DND-41 (cell line): ENCODE measurements around the gene TFEB.
A peak's percentile ranks its signal among the peaks of the same experiment; 100 is the strongest.

Experiments used
- ATAC-seq: fragments of 200-7000 bp; cut with Tn5 transposase; 3 replicates; pipeline ENCODE4 v1.9.1; 2021; ENCODE audit warnings: low read depth; ENCODE audit not compliant: insufficient read depth
- DNase-seq: peaks from one replicate; pipeline ENCODE4 v3.0.0-alpha.2; 2020
- H2AFZ ChIP-seq: 2 replicates; pipeline ENCODE4 v1.6.0; 2012; ENCODE audit warnings: low read depth, low read length
- H3K27ac ChIP-seq: 2 replicates; pipeline ENCODE4 v1.5.1; 2012; ENCODE audit warnings: low read length, inconsistent platforms
- H3K27me3 ChIP-seq: fragments of 200-600 bp; sonication (generic); 2 replicates; pipeline ENCODE4 v1.6.0; 2012; ENCODE audit warnings: low read length, mild to moderate bottlenecking, inconsistent platforms; ENCODE audit not compliant: insufficient read depth, poor library complexity
- H3K36me3 ChIP-seq: 2 replicates; pipeline ENCODE4 v1.5.1; 2012; ENCODE audit warnings: low read length, inconsistent platforms; ENCODE audit not compliant: insufficient read depth
- H3K4me1 ChIP-seq: 2 replicates; pipeline ENCODE4 v1.5.1; 2012; ENCODE audit warnings: mild to moderate bottlenecking, low read length; ENCODE audit not compliant: insufficient read depth
- H3K4me2 ChIP-seq: 2 replicates; pipeline ENCODE4 v1.6.0; 2012; ENCODE audit warnings: mild to moderate bottlenecking, moderate library complexity, low read length, inconsistent platforms; ENCODE audit not compliant: insufficient read depth
- H3K4me3 ChIP-seq, 2 experiments: fragments of 200-600 bp in 1 of 2; shearing (Covaris generic) in 1 of 2; 2 replicates each; pipeline ENCODE4 v1.5.1; 2012 to 2016; ENCODE audit warnings: inconsistent platforms in 2 of 2, low read length in 2 of 2, mild to moderate bottlenecking in 2 of 2, low read depth in 1 of 2, moderate library complexity in 1 of 2
- H3K79me2 ChIP-seq: 2 replicates; pipeline ENCODE4 v1.6.0; 2012; ENCODE audit warnings: low read length, inconsistent platforms; ENCODE audit not compliant: insufficient read depth
- H3K9ac ChIP-seq: 2 replicates; pipeline ENCODE4 v1.6.0; 2012; ENCODE audit warnings: low read depth, mild to moderate bottlenecking, inconsistent platforms, low read length, moderate library complexity
- H3K9me3 ChIP-seq: 2 replicates; pipeline ENCODE4 v1.5.1; 2012; ENCODE audit warnings: low read length, moderate library complexity, mild to moderate bottlenecking, inconsistent platforms; ENCODE audit not compliant: insufficient read depth, severe bottlenecking
- H4K20me1 ChIP-seq: 2 replicates; pipeline ENCODE4 v1.6.0; 2012; ENCODE audit warnings: low read length; ENCODE audit not compliant: insufficient read depth
- EZH2 ChIP-seq: IDR thresholded peaks from 3 replicates; pipeline ENCODE4 v1.6.1; 2012; ENCODE audit warnings: borderline replicate concordance, low read depth, mild to moderate bottlenecking, moderate library complexity, low read length, inconsistent platforms; ENCODE audit not compliant: severe bottlenecking
- TF ChIP-seq, protein P1 (sequence below): IDR thresholded peaks from 2 replicates; pipeline ENCODE4 v1.5.1; 2012; ENCODE audit warnings: borderline replicate concordance, low read length, moderate library complexity, mild to moderate bottlenecking; ENCODE audit not compliant: poor library complexity, severe bottlenecking; ENCODE audit errors: extremely low read depth

TFEB gene

DNA sequence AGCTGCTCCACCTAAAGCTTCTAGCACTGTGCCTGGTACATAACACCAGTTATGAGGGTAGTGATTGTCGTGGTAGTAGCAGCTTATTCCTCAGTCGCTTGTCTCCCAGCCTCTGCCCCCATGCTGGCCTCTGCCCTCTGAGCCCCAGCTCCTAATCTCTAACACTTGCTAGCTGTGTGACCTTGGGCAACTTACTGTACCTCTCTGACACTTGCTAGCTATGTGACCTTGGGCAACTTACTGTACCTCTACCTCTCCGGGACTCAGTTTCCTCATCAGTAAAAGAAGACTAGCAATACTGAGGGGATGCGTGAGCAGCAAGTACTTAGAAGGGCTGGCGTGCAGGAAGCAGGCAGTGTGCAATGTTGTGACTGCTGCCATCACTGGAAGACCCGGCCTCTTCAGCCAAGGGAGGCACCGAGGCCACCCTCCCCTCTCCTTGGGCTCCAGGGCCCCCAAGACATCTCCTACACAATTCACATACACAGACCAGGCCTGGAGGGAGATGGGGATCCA lies 87.3 kb downstream of the TFEB start:
- no peaks in the 10 kb centered on the region for H3K27me3 ChIP-seq

DNA sequence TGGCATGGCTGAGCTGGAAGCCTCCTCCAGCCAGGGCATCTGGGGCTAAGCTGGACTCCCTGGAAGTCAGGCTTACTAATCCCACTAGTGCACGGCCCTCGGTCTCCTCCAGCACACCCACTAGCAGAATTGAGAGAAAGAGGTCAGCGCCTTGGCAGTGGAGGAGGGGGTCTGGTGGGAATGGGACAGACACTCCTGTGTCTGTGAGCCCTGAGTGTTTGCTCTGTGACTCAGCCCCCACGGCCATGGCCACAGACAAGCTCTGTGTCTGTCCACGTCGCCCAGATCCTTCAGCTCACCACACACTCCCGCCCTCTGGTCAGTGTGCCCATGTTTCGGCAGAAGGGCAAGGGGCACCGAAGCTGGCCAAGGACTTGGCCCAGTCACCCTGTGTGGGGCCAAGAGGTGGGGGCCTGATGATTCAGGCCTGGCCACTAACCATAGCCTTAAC lies 88.3 kb downstream of the TFEB start:
- Histone ChIP-seq H2AFZ (no peak overlapping the region), H3K9me3 (no peaks in the 10 kb centered on the region), H3K4me2 (no peak overlapping the region), H3K36me3 (peaks cover 13% of the 10 kb centered on the region), H3K4me3 (no peak overlapping the region), H3K4me1 (no peaks in the 10 kb centered on the region), H3K27ac (0 out of 2 replicates have a peak overlapping the region, but pooled peaks have one; percentile 8), H3K27me3 (no peaks in the 10 kb centered on the region), H4K20me1 (no peaks in the 10 kb centered on the region), H3K79me2 (no peaks in the 10 kb centered on the region), H3K9ac (no peak overlapping the region)
- DNase-seq: no peak
- no peak for TF ChIP-seq EZH2
- TF ChIP-seq, protein P1, sequence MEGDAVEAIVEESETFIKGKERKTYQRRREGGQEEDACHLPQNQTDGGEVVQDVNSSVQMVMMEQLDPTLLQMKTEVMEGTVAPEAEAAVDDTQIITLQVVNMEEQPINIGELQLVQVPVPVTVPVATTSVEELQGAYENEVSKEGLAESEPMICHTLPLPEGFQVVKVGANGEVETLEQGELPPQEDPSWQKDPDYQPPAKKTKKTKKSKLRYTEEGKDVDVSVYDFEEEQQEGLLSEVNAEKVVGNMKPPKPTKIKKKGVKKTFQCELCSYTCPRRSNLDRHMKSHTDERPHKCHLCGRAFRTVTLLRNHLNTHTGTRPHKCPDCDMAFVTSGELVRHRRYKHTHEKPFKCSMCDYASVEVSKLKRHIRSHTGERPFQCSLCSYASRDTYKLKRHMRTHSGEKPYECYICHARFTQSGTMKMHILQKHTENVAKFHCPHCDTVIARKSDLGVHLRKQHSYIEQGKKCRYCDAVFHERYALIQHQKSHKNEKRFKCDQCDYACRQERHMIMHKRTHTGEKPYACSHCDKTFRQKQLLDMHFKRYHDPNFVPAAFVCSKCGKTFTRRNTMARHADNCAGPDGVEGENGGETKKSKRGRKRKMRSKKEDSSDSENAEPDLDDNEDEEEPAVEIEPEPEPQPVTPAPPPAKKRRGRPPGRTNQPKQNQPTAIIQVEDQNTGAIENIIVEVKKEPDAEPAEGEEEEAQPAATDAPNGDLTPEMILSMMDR: no peak
- no peak for ATAC-seq

More for the DNA sequence above, 87.3 kb downstream of the TFEB start:
- H3K4me3 ChIP-seq: no peak overlapping the region
- H3K4me1 ChIP-seq: no peaks in the 10 kb centered on the region
- no peak for TF ChIP-seq EZH2
- TF ChIP-seq, protein P1: no peak
- H2AFZ ChIP-seq: no peak overlapping the region
- ATAC-seq (no peak), DNase-seq (no peak)
- H3K79me2 ChIP-seq: no peaks in the 10 kb centered on the region
- H3K9ac ChIP-seq: no peak overlapping the region
- no peak overlapping the region for H3K27ac ChIP-seq
- no peaks in the 10 kb centered on the region for H3K9me3 ChIP-seq
- peaks cover 14% of the 10 kb centered on the region for H3K36me3 ChIP-seq
- H4K20me1 ChIP-seq: no peaks in the 10 kb centered on the region
- H3K4me2 ChIP-seq: no peak overlapping the region

DNA sequence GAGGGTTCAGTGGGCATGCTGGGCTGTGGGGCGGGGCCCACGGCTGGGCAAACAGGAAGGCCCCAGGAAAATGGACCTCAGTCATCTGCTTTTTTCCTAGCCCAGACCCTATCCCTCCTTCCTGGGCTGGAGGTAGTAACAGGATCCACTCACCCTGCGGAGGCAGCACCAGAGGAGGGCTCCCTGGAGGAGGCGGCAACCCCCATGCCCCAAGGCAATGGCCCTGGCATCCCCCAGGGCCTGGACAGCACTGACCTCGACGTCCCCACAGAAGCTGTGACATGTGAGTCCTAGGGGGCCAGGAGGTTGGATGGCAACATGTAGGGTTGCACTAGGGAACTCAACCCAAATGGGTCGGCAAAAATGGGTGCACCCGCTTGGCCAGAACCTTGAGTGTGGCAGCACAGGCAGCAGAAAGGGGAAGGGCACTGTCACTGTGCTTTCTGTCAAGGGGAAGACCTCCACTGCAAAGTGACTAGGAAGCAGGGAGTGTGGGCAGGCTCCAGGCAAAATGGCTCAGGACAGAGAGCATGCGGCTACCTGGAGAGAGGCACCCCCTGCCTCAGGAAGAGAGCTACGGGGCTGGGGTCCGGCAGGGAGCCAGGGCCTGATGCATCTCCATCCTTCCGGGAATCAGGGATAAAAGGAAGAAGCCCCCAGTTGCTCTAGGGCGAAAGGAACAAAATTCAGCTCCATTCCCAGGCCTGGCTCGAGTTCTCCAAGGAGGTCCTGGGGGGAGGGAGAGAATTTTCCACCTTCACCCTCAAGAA lies 89.2 kb downstream of the TFEB start:
- TF ChIP-seq, protein P1: no peak
- no peak for TF ChIP-seq EZH2
- H3K4me3 ChIP-seq: no peak overlapping the region
- H3K79me2 ChIP-seq: no peaks in the 10 kb centered on the region
- DNase-seq: no peak
- H2AFZ ChIP-seq: no peak overlapping the region
- no peak overlapping the region for H3K27ac ChIP-seq
- H3K27me3 ChIP-seq: no peaks in the 10 kb centered on the region
- no peak overlapping the region for H3K9ac ChIP-seq
- no peaks in the 10 kb centered on the region for H3K9me3 ChIP-seq
- ATAC-seq: no peak
- H3K36me3 ChIP-seq: peaks cover 11% of the 10 kb centered on the region
- H4K20me1 ChIP-seq: no peaks in the 10 kb centered on the region
- no peak overlapping the region for H3K4me2 ChIP-seq
- H3K4me1 ChIP-seq: no peaks in the 10 kb centered on the region
